GM21786 (cell line): ENCODE measurements around the gene TOB1.

Source experiments
- ATAC-seq: cut with Tn5 transposase; IDR thresholded peaks from one replicate; pipeline ENCODE4 v1.9.1; 2021; ENCODE audit not compliant: unreplicated experiment

The TOB1 gene

DNA sequence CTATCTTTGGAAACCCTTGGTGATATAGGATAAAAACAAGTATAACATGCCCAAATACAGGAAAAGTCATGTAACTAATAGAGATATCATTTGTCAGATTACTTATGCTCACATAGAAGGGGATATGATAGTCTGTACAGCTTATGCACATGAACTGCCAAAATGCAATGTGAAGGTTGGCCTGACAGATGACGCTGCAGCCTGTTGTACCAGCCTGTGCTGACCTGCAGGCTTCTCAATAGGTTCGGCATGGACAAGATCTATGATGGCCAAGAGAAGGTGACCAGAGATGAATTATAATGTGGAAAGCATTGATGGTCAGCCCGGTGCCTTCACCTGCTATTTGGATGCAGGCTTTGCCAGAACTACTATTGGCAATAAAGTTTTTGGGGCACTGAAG, 18.1 kb downstream of the TOB1 start:
- no peak for ATAC-seq

DNA sequence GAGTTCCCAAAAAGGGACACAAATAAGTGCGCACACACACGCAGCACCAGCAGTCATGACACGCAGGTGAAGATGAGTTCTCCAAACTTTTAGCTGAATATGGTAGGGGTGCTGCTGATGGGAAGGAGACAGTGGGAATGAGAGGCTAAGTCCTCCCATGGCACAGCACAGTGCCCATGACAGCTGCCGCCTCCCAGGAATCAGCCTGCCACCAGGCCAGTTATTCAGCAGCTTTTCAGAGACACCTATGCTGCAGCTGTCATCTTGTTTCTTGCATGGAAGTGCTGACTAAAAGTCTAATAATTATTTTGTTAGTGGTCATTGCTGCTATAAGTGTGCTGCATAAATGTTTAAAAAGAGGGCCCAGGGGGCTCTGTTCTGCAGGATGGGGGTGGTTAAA, 18.6 kb downstream of the TOB1 start:
- ATAC-seq: no peak

DNA sequence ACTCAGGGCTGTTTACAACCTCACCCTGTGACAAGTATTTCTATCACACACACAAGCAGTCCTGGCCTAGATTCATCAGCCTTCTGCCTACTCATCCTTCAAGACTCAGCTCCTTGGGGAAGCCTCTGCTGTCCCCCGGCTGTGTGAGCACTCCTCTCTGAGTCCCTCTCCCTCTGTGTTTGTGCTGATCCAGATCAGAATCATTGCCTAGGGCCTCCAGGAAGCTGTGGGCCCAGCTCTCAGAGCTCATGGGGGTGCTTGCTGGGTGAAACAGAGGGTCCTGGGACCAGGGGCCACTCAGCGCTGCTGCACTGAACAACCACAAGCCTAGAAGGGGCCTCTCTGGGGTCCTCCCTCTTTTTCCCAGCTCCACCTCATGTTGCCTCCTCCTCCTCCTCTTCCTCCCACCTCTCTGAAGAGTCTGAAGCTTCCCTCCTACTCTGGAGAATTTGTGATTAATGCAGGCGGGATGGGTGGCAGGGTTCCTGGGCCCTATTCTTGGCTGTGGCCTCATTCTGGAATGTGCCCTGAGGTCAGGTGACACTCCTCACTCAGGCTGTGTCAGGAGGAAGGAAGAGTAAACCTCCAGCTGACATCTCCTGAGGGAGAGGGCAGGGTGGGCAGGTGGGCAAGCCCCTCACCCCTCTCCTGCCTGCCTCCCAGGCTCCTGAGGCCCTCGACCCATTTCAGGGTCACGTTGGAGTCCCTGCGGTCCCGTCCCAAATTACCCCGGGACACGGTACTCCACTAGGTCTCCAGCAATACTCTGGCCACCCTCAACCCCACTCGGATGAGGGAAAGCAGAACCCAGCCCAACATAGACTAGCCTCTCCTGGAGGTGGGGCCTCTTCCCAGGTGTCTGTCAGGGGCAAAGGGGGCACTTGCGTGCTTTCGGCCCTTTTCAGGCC, 20.7 kb downstream of the TOB1 start:
- no peak for ATAC-seq

DNA sequence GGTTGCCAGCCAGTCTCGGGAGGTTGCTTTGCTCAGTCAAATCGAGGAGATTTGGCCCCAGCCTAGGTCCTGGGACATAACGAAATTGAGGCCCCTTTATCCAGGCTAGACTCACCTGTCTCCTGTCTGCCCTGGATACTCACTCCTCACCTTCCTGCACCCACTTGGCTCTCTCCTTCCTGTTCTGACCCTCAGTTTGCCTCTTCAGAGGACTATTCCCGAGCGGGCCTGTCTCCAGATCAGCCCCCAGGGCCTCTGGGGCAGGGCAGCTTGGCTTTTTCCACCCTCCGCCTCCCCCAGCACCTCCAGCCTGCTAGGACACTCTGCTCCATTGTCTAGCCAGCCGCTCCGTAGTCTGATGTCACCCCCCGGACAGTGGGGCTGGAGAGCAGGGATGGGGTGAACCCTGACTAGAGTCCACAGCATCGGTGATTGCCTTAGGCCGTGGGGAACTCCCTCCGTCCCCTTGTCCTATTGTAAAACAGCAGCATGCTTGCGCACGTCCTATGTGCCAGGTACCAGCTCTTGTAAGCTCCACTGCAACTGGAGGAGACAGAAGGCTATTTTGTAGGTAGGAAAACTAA, 21.9 kb downstream of the TOB1 start:
- ATAC-seq: no peak

DNA sequence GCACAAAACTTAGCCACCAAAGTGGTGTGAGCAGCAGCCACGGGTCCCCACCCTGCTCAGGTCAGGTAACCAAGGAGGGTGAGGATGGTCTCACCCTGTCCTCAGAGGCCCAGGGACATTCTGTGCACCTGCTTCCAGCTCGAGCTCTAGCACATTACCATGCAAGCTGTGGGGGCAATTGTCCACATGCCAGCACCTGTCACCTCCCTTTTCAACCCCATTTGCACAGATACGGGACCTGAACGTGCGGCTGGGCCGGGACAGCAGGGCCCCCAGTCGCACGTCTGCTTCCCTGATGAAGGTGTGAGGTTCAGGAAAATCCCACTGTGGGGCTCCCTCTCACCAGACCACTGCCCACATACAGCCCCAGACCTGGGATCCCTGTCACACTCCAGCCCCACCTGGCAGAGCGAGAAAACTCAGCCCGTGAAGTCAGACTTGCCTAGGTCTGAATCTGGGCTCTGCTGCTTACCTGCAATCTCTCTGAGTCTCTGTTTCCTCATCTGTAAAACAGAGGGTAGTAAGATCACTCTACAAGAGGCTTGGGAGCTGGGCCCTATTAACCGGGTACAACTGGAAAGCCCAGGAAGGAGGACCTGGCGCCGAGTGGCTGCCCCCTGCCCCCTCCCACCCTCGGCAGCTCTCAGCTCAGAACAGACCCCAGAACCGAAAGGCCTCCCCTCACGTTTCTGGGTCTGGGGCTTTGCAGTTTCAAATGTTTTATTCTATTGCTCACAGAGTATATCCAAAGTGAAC, 22.8 kb downstream of the TOB1 start:
- ATAC-seq: no peak

DNA sequence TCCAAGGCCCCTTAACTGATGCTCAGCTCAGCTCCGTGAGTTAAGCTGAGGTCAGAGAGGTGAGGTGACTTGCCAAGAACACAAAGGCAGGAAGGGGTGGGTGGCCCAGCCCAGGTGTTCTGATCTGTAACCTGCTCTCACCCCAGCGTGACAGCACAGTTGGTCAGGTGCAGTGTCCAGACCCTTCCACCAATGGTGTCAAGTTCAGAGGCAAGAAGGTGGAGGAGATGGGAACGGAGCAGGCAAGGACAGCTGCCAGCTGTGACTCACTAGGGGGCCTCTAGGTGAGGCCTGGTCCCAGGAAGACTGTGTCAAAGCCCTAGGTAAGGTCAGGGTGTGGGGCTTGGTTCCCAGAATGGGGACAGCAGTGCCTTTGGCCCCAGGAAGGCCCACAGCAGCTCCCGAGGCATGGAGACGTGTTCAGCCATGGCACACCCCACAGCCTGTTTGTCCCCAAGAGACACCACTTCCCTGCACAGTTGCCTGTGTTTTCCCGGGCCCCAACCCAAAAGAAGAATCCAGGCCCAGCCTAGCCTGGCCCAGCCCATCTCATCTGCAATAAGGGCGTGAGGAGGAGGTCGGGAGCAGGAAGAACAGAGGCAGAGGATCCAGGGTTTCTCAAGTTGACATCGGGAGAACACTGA, 23.5 kb downstream of the TOB1 start:
- ATAC-seq: no peak

DNA sequence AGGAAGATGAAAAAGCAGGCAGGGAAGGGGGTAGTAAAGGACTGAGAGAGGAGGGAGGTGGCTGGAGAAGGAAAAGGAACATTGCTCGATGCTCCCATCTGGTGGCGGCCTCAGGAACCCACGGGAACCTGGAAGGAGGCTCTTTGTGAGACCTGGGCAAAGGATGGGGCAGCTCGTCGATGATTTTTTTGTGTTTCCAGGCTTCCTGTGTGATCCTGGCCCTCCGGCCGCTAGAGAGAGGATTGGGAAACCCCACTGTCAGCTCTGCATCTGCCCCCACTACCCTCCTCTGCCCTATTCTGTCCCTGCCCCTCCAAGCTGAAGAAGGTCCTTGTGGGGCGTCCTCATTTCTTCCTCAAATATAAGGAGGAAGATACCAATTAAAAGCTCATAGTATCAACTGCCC, 24.2 kb downstream of the TOB1 start:
- ATAC-seq: no peak

DNA sequence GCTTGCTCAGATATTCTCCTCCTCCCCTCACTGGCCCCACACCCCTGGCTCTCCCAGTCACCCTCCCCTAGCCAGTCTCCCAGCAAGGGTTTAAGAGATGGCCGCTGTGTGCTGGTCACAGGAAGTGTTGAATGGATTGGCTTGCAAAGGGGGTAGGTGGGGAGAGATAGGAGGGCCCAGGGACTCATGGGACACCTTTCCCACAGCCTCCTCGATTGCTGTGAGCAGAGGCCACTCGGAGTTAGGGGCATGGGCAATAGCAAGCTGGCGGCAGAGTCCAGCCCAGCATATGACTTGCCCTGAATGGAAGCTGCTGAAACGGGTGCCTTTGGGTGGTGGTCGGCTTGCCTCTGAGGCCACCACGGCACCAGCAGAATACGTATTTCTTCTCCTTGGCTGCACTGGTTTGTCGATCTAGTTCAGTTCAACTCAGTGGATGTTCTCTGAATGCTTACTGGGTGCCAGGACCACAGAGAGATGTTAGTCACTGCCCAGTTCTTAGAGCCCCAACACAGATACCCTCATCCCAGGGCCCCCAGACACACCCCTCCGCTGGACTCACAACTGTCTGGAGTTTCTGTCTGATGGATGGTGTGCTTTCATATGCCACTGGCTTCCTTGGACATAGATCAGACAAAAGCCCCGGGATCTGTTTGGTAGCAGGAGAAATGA, 24.7 kb downstream of the TOB1 start:
- ATAC-seq: no peak

DNA sequence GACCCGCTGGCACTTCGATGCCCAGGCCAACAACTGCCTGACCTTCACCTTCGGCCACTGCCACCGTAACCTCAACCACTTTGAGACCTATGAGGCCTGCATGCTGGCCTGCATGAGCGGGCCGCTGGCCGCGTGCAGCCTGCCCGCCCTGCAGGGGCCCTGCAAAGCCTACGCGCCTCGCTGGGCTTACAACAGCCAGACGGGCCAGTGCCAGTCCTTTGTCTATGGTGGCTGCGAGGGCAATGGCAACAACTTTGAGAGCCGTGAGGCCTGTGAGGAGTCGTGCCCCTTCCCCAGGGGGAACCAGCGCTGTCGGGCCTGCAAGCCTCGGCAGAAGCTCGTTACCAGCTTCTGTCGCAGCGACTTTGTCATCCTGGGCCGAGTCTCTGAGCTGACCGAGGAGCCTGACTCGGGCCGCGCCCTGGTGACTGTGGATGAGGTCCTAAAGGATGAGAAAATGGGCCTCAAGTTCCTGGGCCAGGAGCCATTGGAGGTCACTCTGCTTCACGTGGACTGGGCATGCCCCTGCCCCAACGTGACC, 25.8 kb downstream of the TOB1 start:
- ATAC-seq: no peak

DNA sequence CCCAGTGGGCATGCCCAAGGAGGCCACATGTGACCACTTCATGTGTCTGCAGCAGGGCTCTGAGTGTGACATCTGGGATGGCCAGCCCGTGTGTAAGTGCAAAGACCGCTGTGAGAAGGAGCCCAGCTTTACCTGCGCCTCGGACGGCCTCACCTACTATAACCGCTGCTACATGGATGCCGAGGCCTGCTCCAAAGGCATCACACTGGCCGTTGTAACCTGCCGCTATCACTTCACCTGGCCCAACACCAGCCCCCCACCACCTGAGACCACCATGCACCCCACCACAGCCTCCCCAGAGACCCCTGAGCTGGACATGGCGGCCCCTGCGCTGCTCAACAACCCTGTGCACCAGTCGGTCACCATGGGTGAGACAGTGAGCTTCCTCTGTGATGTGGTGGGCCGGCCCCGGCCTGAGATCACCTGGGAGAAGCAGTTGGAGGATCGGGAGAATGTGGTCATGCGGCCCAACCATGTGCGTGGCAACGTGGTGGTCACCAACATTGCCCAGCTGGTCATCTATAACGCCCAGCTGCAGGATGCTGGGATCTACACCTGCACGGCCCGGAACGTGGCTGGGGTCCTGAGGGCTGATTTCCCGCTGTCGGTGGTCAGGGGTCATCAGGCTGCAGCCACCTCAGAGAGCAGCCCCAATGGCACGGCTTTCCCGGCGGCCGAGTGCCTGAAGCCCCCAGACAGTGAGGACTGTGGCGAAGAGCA, 26.4 kb downstream of the TOB1 start:
- no peak for ATAC-seq

DNA sequence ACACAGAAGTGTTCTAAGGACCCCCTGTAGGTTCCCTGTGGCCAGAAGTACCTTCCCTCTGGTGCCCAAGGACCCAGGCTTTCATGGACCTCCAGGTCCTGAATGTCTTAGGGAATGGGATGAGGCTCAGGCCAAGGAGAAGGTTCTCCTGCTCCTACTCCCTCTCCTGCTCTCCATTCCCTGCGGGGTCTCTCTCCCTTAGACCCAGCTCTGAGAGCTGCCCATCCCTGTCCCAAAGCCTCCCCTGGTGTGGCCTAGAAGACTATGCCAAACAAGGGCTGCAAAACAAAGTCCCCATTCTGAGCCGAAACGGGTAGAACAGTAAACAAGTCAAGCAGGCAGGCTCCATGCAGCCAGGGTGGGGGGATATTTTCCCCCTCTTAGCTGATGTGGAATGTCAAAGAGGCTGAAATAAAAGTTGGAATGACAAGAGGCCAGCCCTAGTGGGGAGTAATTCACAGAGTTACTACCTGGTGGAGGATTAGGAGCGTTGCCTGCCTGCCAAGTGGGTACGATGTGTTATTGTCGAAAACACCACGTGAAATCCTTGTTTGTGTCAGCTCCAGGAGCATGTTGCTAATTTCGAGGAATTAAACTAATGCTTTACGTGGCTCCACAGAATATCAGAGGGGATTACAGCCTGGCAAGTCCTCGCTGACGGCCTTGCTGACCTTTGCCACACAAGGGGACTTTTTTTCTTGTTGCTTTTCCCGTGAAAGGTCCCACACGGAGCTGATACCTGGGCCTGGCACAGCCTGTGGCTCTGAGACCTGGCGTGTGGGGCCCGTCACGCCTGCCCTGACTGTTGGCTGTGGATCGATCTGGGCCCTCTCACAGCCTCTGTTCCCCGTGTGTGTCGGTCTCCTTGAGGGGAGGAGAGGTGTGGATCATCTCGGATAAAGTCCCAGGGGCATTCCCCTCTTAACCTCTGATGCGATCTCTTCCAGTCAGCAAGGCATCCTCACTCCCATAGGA, 27.9 kb downstream of the TOB1 start:
- ATAC-seq: no peak

DNA sequence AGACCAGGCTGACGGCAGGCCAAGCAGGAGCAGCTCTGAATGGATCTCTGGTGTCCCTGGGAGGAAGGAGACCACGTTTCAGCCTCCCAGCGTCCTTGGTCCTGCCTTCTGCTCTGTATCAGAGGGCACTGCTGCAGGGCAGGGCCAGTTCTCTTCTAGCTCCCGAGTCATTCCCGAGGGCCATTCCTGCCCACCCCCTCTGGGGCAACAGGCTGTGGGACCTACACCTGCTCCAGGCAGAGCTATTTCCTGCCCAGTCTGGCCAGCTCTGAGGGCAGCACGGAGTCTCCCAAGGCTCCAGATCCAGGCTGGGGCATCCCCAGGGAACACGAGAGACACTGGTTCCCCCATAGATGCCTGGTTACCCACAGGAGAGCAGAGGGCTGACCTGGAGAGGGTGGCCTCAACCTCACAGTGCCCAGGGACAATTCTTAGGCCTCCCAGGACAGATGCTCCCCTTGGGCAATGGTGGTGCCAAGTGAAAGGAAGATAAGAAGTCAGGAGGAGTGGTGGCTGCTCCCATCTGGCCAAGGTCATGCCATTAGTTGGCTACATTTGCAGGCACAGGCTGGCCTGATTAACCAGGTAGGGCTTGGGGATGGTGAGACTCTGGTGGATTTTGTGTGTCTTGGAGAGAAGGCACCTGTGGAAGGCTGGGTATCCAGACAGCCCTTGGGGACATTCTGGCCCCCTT, 28.7 kb downstream of the TOB1 start:
- no peak for ATAC-seq

DNA sequence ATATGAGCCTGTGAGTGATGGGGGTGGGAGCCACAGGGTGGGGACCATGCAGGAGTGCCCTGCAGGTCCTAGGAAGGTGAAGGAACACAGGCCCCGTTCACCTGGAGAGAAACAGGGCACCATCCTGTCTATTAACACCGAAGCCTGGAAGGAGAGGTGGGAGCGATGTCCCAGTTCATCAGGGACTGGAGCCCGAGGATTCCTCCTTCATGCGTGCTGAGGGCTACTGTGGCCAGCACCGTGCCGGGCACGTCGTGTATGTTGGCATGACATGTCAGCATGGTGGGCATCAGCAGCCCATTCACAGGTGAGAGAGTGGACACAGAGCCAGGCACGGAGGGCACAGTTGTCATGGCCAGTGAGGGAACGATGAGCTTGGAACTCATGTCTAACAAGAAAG, 29.3 kb downstream of the TOB1 start:
- ATAC-seq: no peak

DNA sequence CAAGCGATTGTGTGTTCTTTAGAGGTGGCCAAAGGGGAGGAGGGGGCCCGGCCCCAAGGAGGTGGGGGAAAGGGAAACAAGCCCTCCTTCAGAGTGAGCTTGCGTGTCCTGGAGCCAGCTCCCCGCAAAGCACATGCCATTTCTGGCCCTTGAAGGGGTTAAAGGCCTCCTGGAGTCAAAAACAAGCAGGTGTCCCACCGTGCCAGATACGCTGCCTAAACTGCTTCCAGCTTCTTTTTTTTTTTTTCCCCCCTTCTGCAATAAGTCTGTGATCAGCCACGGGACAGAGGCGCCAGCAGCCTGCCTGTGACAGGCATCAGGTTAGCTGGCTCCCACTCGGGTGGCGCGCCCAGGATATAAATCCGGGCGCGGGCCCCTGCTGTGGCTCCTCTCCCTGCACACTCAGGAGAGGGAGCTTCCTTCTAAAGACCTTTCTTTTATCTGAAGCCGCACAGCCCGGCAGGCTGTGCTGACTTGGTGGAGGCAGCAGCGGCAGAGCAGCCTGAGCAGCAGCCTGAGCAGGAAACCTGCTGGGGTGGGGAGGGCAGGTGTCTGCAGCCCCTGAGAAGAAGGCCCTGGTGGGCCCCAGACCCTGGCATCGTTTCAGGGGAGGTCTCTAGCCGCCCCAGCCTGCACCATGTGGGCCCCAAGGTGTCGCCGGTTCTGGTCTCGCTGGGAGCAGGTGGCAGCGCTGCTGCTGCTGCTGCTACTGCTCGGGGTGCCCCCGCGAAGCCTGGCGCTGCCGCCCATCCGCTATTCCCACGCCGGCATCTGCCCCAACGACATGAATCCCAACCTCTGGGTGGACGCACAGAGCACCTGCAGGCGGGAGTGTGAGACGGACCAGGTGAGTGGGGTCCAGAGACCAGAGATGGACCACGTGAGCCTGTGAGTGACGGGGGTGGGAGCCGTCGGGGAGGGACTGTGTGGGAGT, 30.6 kb downstream of the TOB1 start, which contains the start of gene WFIKKN2:
TSS of gene WFIKKN2 (plus strand) at position 286 of the 934 bp plus-strand sequence. CDS start at position 638, 352 bp downstream.
- ATAC-seq: no peak

DNA sequence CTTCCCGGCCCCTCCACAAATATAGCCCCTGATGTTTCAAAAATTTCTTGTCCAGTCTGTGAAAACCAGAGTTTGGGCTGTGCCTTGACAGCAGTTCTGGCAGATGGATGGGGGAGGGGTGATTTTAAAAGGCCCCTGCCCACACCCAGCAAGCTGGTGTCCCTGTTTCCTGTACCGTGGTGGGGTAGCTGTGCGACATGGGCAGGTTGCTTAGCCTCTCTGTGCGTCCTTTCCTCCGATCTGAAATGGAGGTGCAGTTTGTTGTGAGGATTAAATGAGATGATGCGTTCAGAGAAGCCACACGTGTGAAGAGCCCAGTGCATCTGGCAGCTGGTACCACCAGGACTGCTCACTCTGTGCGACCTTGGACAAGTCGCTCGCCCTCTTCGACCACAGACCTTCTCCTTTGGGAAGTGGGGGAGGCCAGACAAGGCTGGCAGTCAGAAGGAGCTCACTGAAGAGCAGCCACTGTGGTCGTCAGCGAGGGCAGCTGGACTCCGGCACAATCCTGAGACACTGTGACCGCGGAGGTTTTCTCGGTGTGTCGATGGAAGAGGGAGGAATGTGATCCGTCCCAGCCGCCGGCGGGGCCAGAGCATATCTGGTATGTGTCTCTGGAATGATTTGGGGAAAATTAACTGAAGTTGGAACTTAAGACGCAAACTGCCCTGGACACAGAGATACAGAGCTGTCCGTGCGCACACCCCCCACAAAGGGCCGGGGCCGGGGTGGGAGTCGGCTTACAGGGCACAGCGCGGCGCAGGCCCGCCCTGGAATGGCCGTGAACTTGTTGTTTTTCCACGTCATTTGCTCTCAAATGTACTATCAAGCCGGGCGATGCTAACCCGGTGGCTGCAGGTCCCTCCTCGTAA, 31.5 kb downstream of the TOB1 start:
- ATAC-seq: no peak
